KMS-11 (cell line): ENCODE results near the gene LMO7.

Experiments
- H2AFZ ChIP-seq: fragments of 200-600 bp; sonication (generic); 2 replicates; pipeline ENCODE4 v1.6.1; 2016; ENCODE audit warnings: antibody characterized with exemption, mixed run types, low read depth
- H3K27ac ChIP-seq: fragments of 200-600 bp; sonication (generic); 2 replicates; pipeline ENCODE4 v1.6.1; 2016; ENCODE audit warnings: mild to moderate bottlenecking, mixed run types
- H3K27me3 ChIP-seq: fragments of 200-600 bp; sonication (generic); 2 replicates; pipeline ENCODE4 v1.6.1; 2017; ENCODE audit warnings: mild to moderate bottlenecking, low read depth, mixed run types, moderate library complexity; ENCODE audit not compliant: insufficient read depth
- H3K36me3 ChIP-seq: fragments of 200-600 bp; sonication (generic); 2 replicates; pipeline ENCODE4 v1.6.1; 2017; ENCODE audit warnings: mild to moderate bottlenecking, mixed run types; ENCODE audit not compliant: insufficient read depth
- H3K4me1 ChIP-seq: fragments of 200-600 bp; sonication (generic); 2 replicates; pipeline ENCODE4 v1.6.1; 2016; ENCODE audit warnings: mild to moderate bottlenecking, low read depth, mixed run types; ENCODE audit not compliant: poor library complexity, severe bottlenecking
- H3K4me2 ChIP-seq: fragments of 200-600 bp; sonication (generic); 2 replicates; pipeline ENCODE4 v1.7.0; 2016; ENCODE audit warnings: mild to moderate bottlenecking, mixed run types
- H3K4me3 ChIP-seq: fragments of 200-600 bp; sonication (generic); IDR thresholded peaks from 2 replicates; pipeline ENCODE4 v1.6.1; 2017; ENCODE audit warnings: low read depth, low read length, mixed read lengths; ENCODE audit not compliant: insufficient read depth
- H3K79me2 ChIP-seq: fragments of 200-600 bp; sonication (generic); 2 replicates; pipeline ENCODE4 v1.6.1; 2016; ENCODE audit warnings: low read depth, mixed run types; ENCODE audit not compliant: insufficient read depth
- H3K9ac ChIP-seq: fragments of 200-600 bp; sonication (generic); 2 replicates; pipeline ENCODE4 v1.6.1; 2016; ENCODE audit warnings: mild to moderate bottlenecking, mixed run types
- H4K20me1 ChIP-seq: fragments of 200-600 bp; sonication (generic); 2 replicates; pipeline ENCODE4 v1.6.1; 2016; ENCODE audit warnings: mild to moderate bottlenecking, mixed run types; ENCODE audit not compliant: insufficient read depth
- CTCF ChIP-seq: fragments of 200-600 bp; sonication (generic); conservative IDR thresholded peaks from 2 replicates; pipeline ENCODE4 v1.6.1; 2017; ENCODE audit warnings: low read depth, mild to moderate bottlenecking, antibody characterized with exemption, low read length, moderate library complexity, mixed read lengths

Gene LMO7

GRCh38 chr13:75635101-75635827 is 866 bp upstream of the LMO7 start:
- no peaks in the 10 kb centered on the region for H4K20me1 ChIP-seq
- H3K4me3 ChIP-seq: no peak overlapping the region
- H3K4me2 ChIP-seq: no peak overlapping the region
- TF ChIP-seq CTCF: no peak
- H3K36me3 ChIP-seq: no peaks in the 10 kb centered on the region
- no peak overlapping the region for H3K9ac ChIP-seq
- no peaks in the 10 kb centered on the region for H3K79me2 ChIP-seq
- H3K27ac ChIP-seq: no peak overlapping the region
- no peaks in the 10 kb centered on the region for H3K27me3 ChIP-seq
- H2AFZ ChIP-seq: peak overlapping the region; percentile 49; the same call in 1 of the 2 replicates
- H3K4me1 ChIP-seq: peaks cover 21% of the 10 kb centered on the region

- Histone ChIP-seq H3K27ac (no peak overlapping the region), H3K4me3 (no peak overlapping the region)
- TF ChIP-seq CTCF: no peak
These were observed 478 bp downstream of the LMO7 start for GRCh38 chr13:75636436-75637180.

GRCh38 chr13:75637181-75637750 is 1.1 kb downstream of the LMO7 start:
- TF ChIP-seq CTCF: no peak
- H4K20me1 ChIP-seq: no peaks in the 10 kb centered on the region
- H3K27me3 ChIP-seq: no peaks in the 10 kb centered on the region
- no peak overlapping the region for H3K27ac ChIP-seq
- H3K36me3 ChIP-seq: no peaks in the 10 kb centered on the region
- no peaks in the 10 kb centered on the region for H3K79me2 ChIP-seq
- H2AFZ ChIP-seq: no peak overlapping the region
- peak overlapping the region; percentile 24 for H3K4me2 ChIP-seq
- H3K4me3 ChIP-seq: no peak overlapping the region
- H3K4me1 ChIP-seq: peaks cover 21% of the 10 kb centered on the region
- H3K9ac ChIP-seq: no peak overlapping the region

More at GRCh38 chr13:75636436-75637180, 478 bp downstream of the LMO7 start:
- Histone ChIP-seq H3K4me2 (peak overlapping the region; percentile 45), H3K36me3 (no peaks in the 10 kb centered on the region), H2AFZ (peak overlapping the region; percentile 59), H4K20me1 (no peaks in the 10 kb centered on the region), H3K27me3 (no peaks in the 10 kb centered on the region), H3K4me1 (peaks cover 21% of the 10 kb centered on the region), H3K79me2 (no peaks in the 10 kb centered on the region), H3K9ac (peak overlapping the region; percentile 62; the same call in 1 of the 2 replicates)

GRCh38 chr13:75639454-75639853 is 3.3 kb downstream of the LMO7 start:
- Histone ChIP-seq H3K79me2 (no peaks in the 10 kb centered on the region), H3K9ac (no peak overlapping the region), H3K4me2 (peak overlapping the region; percentile 63; the same call in 1 of the 2 replicates), H3K27ac (no peak overlapping the region), H3K4me1 (peaks cover 21% of the 10 kb centered on the region), H3K4me3 (no peak overlapping the region), H3K27me3 (no peaks in the 10 kb centered on the region), H4K20me1 (no peaks in the 10 kb centered on the region), H2AFZ (no peak overlapping the region), H3K36me3 (no peaks in the 10 kb centered on the region)
- TF ChIP-seq CTCF: no peak
